ENCODE data around the gene CYP26B1.

GRCh38 chr2:72150861-72151356 is 3.2 kb upstream of the CYP26B1 start:
- TF ChIP-seq CTCF (IDR thresholded peaks at IDR 0.05; ENCODE audit: borderline replicate concordance, extremely low read depth, low read length, poor library complexity, severe bottlenecking) (no peak), EZH2 (IDR thresholded peaks at IDR 0.05; ENCODE audit: borderline replicate concordance, low read depth, low read length, severe bottlenecking) (no peak)

Data from DND-41 (cell line).